ENCODE results near the gene ZKSCAN4. TPM values are rescaled to one million over a fixed set of nuclear protein-coding genes. Genes with fewer than 3 reads are reported as not detected.

Gene ZKSCAN4
- total and polyA plus RNA-seq, 2 of the 8 experiments (the other 6 are each of a cell fraction or from before 2014, with no cell fraction given), result 2.2 to 6.6 TPM

DNA sequence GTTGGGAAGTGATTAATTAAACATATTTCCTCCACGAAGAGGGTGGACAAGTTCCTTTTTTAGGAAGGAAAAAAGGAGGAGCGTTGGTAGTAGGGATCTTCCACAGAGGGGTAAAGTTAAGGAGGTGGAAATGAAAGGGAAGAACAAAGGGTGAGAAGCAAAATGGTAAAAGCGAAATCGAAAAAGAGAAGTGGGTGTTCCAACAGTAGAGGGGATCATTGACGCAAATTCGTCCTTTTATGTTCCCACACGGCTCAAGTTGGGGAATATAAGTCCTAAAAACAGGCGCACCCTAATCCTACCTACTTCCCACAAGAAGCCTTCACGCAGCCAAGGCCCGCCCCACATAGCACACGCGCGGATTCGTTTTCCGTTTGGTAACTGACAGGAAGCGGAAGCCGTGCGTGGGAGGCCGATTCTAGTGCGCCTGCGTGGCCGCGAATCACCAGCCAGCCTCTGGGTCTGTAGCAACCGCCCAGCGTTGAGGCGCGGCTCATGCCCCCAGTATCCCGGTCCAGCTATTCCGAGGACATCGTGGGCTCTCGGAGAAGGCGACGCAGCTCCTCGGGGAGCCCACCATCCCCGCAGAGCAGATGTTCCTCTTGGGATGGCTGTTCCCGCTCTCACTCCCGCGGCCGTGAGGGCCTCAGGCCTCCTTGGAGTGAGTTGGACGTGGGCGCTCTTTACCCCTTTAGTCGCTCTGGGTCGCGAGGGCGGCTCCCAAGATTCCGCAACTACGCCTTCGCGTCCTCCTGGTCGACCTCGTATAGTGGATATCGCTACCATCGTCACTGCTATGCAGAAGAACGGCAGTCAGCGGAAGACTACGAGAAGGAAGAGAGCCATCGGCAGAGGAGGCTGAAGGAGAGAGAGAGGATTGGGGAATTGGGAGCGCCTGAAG lies 7.1 kb upstream of the ZKSCAN4 start, which contains the start of gene NKAPL (continued):
- TF ChIP-seq, protein P1, sequence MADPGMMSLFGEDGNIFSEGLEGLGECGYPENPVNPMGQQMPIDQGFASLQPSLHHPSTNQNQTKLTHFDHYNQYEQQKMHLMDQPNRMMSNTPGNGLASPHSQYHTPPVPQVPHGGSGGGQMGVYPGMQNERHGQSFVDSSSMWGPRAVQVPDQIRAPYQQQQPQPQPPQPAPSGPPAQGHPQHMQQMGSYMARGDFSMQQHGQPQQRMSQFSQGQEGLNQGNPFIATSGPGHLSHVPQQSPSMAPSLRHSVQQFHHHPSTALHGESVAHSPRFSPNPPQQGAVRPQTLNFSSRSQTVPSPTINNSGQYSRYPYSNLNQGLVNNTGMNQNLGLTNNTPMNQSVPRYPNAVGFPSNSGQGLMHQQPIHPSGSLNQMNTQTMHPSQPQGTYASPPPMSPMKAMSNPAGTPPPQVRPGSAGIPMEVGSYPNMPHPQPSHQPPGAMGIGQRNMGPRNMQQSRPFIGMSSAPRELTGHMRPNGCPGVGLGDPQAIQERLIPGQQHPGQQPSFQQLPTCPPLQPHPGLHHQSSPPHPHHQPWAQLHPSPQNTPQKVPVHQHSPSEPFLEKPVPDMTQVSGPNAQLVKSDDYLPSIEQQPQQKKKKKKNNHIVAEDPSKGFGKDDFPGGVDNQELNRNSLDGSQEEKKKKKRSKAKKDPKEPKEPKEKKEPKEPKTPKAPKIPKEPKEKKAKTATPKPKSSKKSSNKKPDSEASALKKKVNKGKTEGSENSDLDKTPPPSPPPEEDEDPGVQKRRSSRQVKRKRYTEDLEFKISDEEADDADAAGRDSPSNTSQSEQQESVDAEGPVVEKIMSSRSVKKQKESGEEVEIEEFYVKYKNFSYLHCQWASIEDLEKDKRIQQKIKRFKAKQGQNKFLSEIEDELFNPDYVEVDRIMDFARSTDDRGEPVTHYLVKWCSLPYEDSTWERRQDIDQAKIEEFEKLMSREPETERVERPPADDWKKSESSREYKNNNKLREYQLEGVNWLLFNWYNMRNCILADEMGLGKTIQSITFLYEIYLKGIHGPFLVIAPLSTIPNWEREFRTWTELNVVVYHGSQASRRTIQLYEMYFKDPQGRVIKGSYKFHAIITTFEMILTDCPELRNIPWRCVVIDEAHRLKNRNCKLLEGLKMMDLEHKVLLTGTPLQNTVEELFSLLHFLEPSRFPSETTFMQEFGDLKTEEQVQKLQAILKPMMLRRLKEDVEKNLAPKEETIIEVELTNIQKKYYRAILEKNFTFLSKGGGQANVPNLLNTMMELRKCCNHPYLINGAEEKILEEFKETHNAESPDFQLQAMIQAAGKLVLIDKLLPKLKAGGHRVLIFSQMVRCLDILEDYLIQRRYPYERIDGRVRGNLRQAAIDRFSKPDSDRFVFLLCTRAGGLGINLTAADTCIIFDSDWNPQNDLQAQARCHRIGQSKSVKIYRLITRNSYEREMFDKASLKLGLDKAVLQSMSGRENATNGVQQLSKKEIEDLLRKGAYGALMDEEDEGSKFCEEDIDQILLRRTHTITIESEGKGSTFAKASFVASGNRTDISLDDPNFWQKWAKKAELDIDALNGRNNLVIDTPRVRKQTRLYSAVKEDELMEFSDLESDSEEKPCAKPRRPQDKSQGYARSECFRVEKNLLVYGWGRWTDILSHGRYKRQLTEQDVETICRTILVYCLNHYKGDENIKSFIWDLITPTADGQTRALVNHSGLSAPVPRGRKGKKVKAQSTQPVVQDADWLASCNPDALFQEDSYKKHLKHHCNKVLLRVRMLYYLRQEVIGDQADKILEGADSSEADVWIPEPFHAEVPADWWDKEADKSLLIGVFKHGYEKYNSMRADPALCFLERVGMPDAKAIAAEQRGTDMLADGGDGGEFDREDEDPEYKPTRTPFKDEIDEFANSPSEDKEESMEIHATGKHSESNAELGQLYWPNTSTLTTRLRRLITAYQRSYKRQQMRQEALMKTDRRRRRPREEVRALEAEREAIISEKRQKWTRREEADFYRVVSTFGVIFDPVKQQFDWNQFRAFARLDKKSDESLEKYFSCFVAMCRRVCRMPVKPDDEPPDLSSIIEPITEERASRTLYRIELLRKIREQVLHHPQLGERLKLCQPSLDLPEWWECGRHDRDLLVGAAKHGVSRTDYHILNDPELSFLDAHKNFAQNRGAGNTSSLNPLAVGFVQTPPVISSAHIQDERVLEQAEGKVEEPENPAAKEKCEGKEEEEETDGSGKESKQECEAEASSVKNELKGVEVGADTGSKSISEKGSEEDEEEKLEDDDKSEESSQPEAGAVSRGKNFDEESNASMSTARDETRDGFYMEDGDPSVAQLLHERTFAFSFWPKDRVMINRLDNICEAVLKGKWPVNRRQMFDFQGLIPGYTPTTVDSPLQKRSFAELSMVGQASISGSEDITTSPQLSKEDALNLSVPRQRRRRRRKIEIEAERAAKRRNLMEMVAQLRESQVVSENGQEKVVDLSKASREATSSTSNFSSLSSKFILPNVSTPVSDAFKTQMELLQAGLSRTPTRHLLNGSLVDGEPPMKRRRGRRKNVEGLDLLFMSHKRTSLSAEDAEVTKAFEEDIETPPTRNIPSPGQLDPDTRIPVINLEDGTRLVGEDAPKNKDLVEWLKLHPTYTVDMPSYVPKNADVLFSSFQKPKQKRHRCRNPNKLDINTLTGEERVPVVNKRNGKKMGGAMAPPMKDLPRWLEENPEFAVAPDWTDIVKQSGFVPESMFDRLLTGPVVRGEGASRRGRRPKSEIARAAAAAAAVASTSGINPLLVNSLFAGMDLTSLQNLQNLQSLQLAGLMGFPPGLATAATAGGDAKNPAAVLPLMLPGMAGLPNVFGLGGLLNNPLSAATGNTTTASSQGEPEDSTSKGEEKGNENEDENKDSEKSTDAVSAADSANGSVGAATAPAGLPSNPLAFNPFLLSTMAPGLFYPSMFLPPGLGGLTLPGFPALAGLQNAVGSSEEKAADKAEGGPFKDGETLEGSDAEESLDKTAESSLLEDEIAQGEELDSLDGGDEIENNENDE (IDR thresholded peaks at IDR 0.05; ENCODE audit: insufficient replicate concordance, low read length), result no peak
- TF ChIP-seq NANOG (IDR thresholded peaks at IDR 0.05; ENCODE audit: insufficient read depth, low read depth, low read length, poor library complexity, severe bottlenecking), result no peak
